T-helper 22 cell (primary cell): ENCODE data around the gene FOXL2NB.
"Not testable (repeated sequence)": the region's sequence is repeated elsewhere in the genome, so short reads cannot be mapped to it uniquely, and the experiment has no call there.

Experiments
- DNase-seq: peaks from one replicate; pipeline ENCODE4 v3.0.0-alpha.2; 2020; ENCODE audit warnings: low read depth

The FOXL2NB gene

DNA sequence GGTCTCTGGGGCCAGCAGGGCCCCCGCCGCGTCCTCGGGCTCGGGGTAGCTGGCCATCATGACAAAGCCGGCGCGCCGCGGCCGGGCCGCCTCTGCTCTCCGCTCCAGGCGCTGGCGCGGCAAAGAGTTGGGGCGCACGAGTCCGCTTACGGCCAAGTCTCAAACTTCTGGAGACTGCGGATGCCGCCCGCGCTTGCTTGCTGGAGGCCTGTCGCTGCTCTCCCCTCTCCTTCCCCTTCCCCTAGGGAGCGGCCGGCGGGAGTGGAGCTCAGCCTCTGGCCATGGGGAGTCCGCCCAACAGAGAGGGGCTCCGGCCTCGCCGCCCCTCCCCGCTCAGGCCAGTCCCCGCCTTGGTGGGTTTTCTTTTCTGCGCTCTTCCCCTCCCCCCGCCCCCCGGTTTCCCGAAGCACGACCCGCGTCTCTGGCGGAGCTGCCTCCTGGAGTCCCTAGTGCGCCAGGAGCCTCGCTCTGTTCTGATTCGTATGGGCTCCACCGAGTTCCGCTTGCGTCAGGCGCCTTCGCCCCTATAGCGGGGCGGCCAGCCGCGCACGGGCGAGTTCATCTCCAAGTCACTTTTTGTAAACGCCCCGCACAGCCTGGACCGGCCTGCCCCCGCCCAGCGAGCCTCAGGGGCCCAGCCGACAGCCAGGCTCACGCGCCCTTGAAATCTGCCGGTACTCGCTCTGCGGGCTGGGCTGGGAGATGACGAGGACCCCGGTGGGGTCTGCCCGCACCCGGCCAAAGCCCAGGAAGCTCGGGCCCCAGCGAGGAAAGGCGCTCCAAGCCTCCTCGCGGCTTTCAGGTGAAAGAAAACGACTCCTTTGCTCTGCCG, at the start of gene FOXL2NB, which contains the start of gene FOXL2:
Gene FOXL2NB, plus strand, starts transcription at position 555 of the 832 bp plus-strand sequence. Its CDS starts 148 bp downstream, at position 703.
Gene FOXL2, minus strand, starts transcription at position 475 of the 832 bp plus-strand sequence. Its CDS starts 415 bp downstream, at position 60.
- DNase-seq: peak; percentile 13

DNA sequence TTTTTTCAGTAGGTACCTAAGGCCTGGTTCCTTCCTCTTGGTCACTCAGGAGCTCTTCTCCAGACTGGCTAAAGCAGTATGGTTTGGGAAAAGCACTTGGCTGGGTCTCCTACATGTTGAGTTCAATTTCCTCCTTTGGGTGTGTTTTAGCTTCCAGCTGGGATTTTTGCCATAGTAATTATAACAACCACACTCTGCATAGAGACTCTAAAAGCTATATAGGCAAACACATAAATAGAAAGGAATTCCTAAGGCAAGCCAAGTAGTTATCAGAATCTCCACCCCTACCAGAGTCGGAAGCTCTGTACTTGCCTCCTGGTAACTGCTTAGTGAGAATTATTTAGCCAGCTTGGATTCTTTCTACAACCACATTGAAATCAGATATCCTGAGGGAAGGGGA, 48.7 kb upstream of the FOXL2NB start:
- DNase-seq: no peak

DNA sequence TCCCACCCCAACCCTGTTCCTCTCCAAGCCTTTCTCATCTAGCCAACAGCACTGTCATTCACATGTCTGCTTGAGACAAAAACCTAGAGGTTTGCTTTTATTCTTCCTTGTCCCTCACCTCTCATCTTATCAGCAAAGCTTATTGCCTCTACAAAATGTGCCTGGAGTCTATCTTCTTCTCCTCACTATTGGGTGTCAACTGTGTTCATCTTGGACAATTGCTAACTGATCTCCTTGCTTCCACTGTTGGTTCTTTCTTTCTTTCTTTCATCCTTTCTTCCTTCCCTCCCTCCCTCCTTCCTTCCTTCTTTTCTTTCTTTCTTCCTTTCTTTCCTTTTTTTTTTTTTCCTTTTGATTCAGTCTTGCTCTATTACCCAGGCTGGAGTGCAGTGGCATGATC, 48.3 kb upstream of the FOXL2NB start:
- no peak for DNase-seq

DNA sequence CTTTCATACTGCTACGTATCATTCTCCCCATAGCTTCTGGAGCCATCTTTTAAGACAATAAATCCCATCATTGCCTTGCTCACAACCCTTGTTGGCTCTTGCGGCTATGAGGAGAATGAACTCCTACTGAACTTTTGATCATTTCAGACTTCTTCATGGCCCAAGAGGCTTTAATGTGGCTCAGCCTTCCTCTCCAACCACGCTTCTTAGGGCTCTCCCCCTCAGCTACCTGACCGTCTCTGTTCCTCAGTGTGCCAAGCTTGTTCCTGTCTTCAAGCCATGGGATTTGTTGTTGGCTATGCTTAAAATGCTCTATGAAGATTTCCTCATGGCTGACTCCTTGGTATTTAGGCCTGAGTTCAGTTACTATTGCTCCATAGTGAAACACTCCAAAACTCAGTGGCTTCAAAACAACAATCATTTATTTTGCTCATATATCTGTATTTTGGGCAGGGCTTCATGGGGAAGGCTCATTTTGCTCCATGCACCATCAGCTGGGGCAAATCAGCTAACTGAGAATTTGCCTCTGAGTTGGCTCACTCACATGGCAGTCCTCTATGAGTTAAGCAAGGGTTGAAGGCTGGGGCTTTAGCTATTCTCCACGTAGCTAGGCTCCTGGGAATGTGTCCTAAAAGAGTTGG, 47.5 kb upstream of the FOXL2NB start:
- DNase-seq: no peak

DNA sequence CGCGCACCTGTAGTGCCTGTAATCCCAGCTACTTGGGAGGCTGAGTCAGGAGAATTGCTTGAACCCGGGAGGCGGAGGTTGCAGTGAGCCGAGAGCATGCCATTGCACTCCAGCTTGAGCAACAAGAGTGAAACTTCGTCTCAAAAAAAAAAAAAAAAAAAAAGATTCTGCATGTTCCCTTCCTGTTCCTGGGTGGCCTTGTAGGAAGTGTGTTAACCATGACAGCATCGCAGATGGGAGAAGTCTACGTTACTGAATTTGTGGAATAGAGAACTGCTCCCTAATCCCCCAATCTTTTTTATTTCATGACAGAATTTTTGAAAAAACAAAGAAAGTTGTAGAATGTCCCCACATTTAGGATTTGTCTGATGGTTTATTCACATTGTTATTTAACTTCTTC, 45.5 kb upstream of the FOXL2NB start:
- no peak for DNase-seq

DNA sequence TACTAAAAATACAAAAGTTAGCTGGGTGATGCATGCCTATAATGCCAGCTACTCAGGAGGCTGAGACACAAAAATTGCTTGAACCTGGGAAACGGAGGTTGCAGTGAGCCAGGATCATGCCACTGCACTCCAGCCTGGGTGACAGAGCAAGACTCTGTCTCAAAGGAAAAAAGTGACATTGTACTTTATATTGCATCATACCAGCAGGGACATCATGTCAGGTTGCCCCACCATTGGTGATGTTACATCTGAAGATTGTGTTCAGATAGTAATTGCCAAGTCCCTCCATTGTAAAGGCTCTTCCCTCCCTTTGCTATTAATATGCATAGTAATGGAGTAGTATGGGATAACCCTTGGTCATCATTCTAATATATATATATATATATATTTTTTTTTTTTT, 44.8 kb upstream of the FOXL2NB start:
- DNase-seq: no peak

DNA sequence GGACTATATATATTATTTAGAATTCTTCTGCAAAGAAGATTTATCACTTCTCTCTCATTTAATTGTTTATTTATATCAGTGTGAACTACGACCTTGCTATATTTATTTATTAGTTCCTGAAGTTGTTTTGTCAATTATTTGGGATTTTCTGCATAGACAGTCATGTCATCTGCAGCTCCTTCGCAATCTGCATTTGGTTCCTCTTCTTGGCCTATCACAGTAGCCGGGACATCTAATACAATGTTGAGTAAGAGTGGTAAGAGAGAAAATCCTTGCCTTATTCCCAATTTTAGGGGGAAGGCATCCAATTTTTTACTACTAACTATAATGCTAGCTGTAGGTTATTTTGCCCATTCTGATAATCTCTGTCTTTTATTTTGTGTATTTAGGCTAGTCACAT, 39.5 kb upstream of the FOXL2NB start:
- DNase-seq: no peak

DNA sequence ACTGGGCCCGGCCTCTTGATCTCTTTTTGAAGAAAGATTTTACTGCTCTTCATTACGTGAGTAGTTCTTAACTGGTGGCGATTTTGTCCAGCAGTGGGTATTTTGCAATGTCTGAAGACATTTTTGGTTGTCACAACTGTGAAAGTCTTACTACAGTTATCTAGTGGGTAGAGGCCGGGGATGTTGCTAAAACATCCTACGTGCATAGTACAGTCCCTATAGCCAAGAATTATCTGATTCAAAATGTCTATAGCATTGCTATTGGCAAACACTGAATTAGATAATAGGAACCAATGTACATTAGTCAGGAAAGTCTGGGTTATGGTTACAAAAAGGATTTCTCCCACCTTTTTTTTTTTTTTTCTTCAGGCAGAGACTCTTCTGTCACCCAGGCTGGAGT, 38.2 kb upstream of the FOXL2NB start:
- DNase-seq: no peak

DNA sequence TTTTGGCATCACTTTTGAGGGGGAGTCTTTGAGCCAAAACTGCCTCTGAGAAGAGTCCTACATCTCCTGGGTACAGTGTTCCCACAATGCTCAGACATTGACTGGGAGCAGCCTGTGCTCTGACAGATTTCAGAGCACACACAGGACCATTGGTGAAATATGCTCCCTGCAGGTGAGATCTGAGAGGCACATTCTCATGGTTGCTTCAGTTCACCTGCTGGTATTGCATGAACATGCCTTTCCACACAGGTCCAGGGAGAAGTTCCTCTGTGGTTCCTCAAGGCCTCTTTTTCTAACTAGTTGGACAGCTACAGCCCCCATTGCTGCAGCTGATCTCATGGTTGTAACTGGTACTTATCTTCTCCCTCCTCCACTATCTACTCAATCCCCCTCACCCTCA, 37.1 kb upstream of the FOXL2NB start:
- DNase-seq: no peak

DNA sequence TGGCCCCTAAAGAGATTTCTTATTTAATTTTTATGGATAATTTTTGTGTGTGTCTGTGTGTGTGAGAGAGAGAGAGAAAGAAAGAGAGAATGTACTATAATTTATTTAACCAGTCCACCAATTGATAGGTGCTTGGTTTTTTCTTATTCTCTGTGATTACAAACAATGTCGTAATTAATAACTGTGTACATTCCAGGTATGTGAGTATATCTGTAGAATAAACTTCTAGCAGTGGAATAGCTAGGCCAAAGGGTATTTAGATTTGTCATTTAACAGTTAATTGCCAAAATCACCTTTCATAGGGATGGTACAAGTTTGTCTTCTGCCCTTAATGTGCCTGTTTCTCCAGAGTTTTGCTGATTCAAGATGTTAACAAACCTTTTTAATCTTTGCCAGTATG, 35.4 kb upstream of the FOXL2NB start:
- no peak for DNase-seq

DNA sequence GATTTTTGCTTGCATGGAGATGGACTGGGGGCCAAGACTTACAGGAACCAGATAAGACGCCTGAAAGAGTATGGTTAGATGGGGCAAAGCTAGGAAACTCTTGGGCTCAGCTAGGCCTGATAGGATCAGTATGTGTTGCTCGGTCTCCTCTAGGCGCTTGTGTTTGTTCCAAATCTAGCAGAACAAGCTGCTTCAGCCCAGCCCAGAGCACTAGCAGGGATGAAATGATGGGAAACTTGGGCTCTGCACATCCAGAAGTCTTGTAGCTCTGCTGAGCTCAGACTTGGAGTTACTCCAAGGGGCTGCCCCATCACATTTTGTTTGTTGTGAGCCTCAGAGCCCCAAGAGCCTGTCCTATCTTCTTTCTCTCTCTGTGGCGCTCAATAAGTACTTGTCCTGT, 34.8 kb upstream of the FOXL2NB start:
- DNase-seq: no peak

DNA sequence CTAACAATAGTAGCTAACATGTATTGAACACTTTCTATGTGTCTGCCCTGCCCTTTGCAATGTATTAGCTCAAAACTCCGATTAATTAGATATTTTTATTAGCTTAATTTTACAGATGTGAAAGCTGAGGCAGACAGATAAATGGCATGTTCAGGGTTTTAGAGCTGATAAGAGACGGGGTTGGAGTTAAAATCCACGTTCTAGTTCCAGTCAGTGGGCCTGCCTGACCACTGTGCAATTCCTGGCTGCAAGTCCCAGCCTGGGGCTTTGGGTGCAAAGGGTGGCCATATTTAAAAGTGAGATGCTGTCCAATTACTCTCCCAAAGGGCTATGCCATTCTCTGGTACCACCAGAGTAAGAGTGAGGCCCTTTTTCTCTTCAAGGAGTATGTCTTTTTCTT, 33.3 kb upstream of the FOXL2NB start:
- DNase-seq: no peak

DNA sequence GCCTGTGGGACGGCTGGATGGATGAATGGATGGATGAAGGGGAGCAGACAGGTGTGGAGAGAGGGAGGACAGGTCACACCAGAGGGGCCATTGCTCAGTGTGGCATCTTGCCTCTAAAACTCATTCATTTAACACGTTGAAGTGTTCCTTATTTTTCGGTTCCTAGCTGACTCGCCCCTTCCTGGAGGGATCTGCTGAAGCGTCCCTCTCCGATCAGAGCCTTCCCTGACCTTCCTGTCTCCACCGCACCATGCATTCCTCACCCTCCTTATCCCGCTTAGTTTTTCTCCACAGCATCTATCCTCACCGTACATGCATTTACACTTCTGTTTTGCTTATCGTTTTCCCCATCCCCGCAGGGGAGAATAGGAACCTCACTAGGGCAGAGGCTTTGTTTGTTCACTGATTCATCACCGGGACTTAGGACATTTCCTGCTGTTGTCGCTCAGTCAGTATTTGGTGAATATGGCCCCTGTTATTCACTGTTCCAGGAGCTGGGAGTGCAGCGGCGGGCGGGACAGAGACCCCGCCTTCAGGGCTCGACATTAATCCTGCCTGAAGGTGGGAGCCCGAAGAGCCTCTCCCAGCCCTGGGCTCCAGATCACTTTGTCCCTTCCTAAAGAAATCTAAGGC, 32.0 kb upstream of the FOXL2NB start:
- DNase-seq: no peak

DNA sequence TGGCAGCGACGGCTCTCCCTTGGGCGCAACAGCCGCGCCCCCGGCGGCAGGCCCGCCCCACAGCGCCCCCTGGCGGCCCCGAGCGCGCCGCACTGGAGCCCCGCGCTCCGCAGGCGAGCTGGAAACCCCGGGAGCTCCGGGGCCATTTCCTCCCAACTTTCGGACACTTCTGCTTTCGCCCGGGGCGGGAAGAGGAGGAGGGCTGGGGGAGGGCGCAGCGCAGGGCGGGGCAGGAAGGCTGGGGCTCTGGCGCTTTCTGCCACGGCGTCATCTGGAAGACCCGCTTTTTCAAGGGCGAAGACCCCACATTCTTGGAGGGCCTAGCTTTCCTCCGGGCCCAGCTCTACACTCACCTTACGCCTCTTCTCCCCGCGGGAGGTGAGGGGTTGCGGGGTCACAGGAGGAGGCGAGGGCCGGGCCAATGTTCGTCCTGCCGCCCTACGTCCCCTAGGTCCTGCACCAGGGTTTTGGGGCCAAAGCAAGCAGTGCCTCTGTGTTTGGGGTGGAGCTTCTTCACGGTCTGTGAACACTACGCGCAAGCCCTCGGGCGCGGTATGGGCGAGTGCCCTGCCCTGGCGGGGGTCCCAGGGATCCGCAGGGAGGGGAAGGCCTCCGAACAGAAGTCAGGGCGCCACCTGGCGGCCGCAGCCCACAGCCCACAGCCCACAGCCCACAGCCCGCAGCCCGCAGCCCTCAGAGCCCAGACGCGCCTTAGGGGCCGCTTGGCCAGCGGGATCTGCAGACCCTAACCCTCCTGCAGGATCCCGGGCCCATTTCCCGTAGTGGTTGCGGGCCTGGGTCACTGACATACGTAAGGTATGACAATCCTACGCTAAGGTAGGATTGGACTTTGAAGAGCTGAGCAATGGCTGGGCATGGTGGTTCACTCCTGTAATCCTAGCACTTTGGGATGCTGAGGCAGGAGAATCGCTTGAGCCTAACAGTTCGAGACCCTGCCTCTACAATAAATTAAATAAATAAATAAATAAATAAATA, 31.2 kb upstream of the FOXL2NB start:
- DNase-seq: peak; percentile 51

DNA sequence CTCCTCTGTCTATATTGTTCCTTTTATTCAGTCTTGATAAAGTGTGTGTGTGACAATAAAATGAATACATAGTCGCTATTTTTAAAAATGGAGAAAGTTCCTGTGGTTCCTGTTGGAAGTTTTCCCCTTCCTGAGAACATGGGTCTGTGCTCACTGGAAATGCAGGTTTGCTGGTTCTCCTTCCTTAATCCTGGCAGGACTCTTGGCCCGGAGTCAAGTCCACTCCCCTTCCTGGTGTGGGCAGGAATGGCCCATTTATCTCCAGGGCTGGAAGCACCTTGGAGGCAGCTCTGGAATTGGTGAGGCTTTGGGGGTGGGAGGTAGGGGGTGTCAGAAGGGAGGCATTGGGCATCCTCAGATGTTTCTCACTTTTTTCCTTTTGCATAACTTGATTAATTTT, 30.2 kb upstream of the FOXL2NB start:
- no peak for DNase-seq

DNA sequence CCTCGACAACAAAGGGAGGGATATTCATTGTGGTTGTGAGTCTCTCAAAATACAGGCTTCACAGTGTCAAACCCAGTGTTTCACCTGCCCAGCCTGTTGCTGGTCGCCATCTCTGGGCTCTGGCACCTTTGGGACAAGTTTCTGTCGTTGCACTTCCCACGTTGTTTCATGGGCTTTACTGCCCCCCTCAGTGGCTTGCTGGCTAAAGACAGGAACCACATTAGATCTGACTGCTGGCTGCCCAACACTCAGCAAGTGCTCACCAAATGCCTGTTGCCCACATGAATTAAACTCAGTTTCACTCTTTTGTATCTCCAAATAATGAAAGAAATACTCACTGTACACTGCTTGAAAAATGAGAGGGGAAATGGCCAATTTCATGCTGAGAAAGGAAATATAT, 27.7 kb upstream of the FOXL2NB start:
- DNase-seq: no peak

DNA sequence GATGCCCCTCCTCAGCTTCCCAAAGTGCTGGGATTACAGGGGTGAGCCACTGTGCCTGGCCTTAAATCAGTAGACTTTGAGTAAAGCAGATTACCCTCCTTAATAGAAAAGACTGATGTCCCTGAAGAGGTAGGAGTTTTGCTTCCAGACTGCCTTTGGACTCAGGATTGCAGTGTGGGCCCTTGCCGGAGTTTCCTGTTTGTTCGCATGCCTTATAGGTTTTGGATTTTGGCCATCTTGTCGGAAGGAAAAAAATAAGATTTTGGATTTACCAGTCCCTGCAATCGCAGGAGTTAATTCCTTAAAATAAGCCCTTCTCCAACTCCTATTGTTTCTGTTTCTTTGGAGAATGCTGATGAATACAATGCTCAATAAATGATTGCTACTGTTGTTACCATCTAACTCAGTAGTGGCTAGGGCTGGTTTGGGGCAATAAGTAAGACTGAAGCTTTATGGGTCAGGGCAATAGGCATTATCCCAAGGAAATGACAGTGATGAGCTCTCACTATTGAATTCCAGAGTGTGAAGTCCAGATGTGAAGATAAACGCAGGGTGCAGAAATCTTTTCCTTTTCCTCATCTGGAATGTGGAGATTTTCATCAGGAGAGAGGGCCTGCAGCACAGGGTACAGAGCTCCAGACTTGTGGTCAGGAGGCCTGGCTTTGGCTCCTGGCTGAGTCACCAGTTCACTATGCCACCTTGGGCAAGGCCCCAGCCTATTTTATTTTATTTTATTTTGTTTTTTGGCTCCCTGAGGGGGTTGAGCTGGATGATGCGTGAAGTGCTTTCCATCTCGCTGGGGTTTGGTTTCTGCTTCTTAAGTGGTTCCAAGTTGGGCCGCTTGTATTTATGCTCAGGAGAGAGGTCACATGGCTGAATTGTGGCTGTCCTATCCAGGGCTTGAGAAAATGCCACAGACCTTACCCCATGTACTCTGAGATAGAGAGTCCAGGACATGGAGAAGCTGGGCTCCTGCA, 25.4 kb upstream of the FOXL2NB start:
- DNase-seq: no peak

DNA sequence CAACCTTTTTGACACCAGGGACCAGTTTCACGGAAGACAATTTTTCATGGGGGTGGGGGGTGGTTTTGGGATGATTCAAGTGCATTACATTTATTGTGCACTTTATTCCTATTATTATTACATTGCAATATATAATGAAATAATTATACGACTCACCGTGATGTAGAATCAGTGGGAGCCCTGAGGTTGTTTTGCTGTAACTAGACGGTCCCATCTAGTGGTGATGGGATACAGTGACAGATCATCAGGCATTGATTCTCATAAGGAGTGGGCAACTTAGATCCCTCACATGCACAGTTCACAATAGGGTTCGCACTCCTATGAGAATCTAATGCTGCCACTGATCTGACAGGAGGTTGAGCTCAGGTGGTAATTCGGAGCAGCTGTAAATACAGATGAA, 24.6 kb upstream of the FOXL2NB start:
- not testable (repeated sequence) for DNase-seq

DNA sequence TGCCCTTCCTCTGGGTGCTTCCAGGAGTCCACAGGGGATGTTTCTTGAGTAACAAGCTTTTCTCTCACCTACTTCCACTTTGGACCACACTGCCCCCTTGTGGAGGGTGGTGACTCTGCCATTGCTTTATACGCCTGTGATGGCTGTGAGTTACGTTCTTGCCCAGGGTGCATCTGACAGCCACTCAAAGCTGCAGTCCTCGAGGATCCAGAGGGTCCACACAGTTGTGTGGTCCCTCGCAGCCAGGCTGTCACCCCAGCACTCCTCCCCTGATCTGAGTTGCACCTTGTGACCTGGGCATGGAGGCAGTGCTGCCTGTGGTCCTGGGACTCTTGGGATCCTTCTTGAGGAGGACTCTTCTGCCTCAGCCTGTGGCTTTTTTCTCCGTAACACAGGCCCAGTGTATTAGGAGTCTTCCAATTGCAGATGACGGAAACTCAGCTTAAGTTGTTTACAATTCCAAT, 23.5 kb upstream of the FOXL2NB start:
- peak; percentile 50 for DNase-seq

DNA sequence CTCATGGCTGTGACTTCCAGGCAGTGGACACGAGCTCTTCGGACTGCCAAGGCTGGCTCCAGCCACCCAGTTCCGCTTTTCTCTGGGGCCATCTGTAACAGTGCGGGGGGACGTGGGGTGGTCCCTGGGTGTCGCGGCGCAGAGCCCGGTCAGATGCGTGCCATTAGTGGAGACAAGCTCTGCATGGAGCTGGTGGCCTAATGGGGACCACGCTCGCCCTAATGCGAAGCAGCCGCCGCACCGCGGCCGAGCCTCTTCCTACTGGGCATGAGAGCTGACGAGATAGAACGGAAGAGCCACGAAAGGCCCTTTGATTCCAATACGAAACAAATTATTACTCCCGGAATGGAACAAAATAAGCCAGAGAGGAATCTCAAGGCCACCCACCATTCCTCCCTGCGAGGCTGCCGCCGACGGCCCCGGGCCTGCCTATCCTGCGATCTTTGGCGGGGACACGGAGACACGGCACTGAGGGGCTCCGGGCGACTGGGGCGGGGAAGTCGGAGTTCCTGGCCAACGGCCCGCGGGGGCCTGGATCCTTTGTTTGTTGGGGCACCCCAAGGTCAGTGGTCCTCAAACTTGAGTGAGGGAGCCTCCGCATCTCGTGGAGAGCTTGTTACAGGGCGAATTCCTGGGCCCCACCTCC, 18.2 kb upstream of the FOXL2NB start:
- no peak for DNase-seq
